C4-2B (cell line): Measurements from ENCODE around the gene CPNE8.

Experiments used
- CTCF ChIP-seq: fragments of 450-650 bp; conservative IDR thresholded peaks from 2 replicates; pipeline ENCODE4 v1.5.1; 2017; ENCODE audit warnings: mild to moderate bottlenecking
- ZFX ChIP-seq: fragments of 450-650 bp; IDR thresholded peaks from 2 replicates; pipeline ENCODE4 v1.6.1; 2017

- no peak for TF ChIP-seq ZFX
- no peak for TF ChIP-seq CTCF
Measured at GRCh38 chr12:38708466-38708865, 196.9 kb downstream of the CPNE8 start.
